ENCODE results near the gene HIP1. TPM values are rescaled to one million over a fixed set of nuclear protein-coding genes. Genes with fewer than 3 reads are reported as not detected.

HIP1 gene
- total and polyA plus RNA-seq, 4 donors, result 10.2 to 51.2 (median 28.6) TPM

- Histone ChIP-seq H3K4me1 (ENCODE audit: control insufficient read depth in 5 of 5, insufficient read depth in 5 of 5, low read length in 5 of 5) (peaks cover 0 to 13% (median 5%) of the 10 kb centered on the region in 5 donors), H3K36me3 (ENCODE audit: control insufficient read depth in 4 of 4, insufficient read depth in 4 of 4, low read length in 4 of 4) (peaks cover 0 to 4% (median 0%) of the 10 kb centered on the region in 4 donors), H3K27ac (ENCODE audit: low read depth in 1 of 2, low read length in 1 of 2) (peak overlapping the region in 1 of 2 donors; percentile 20), H3K9ac (ENCODE audit: insufficient read depth in 1 of 2, low read length in 2 of 2) (no peak overlapping the region), H3K9me3 (ENCODE audit: control insufficient read depth in 4 of 4, insufficient read depth in 3 of 4, low read length in 3 of 4) (peaks cover 0 to 5% (median under 1%) of the 10 kb centered on the region in 4 donors), H3K4me3 (no peak overlapping the region), H3K27me3 (ENCODE audit: control insufficient read depth in 3 of 3, insufficient read depth in 3 of 3, low read length in 2 of 3) (no peaks in the 10 kb centered on the region)
- 52 to 54% methylated on average over 9 of the region's 9 CpGs for WGBS, 2 donors
- peak; percentile 93 for TF ChIP-seq CTCF (IDR thresholded peaks at IDR 0.05; ENCODE audit: control extremely low read depth, extremely low read depth)
- DNase-seq, result peak; percentile 24 to 71 (median 34)
- peak; percentile 61 for ATAC-seq (ENCODE audit: insufficient read depth, low FRiP score)
These were observed 95.8 kb downstream of the HIP1 start for GRCh38 chr7:75642810-75643486.

- DNase-seq (no peak), ATAC-seq (ENCODE audit: insufficient read depth, low FRiP score) (no peak)
- Histone ChIP-seq H3K36me3 (ENCODE audit: control insufficient read depth in 4 of 4, insufficient read depth in 4 of 4, low read length in 4 of 4) (no peaks in the 10 kb centered on the region), H3K27me3 (ENCODE audit: control insufficient read depth in 3 of 3, insufficient read depth in 3 of 3, low read length in 2 of 3) (no peaks in the 10 kb centered on the region), H3K4me3 (no peak overlapping the region), H3K9me3 (ENCODE audit: control insufficient read depth in 4 of 4, insufficient read depth in 3 of 4, low read length in 3 of 4) (peaks cover 0 to 5% (median under 1%) of the 10 kb centered on the region in 4 donors), H3K4me1 (ENCODE audit: control insufficient read depth in 5 of 5, insufficient read depth in 5 of 5, low read length in 5 of 5) (peaks cover 0 to 15% (median 5%) of the 10 kb centered on the region in 5 donors), H3K9ac (ENCODE audit: insufficient read depth in 1 of 2, low read length in 2 of 2) (no peak overlapping the region), H3K27ac (ENCODE audit: low read depth in 1 of 2, low read length in 1 of 2) (peak overlapping the region in 1 of 2 donors; percentile 83)
- 75 to 78% methylated on average over 8 of the region's 8 CpGs for WGBS, 2 donors
- no peak for TF ChIP-seq CTCF (IDR thresholded peaks at IDR 0.05; ENCODE audit: control extremely low read depth, extremely low read depth)
These were observed 98.5 kb downstream of the HIP1 start for GRCh38 chr7:75640201-75640600.

GRCh38 chr7:75639886-75640190 lies 98.9 kb downstream of the HIP1 start:
- H3K4me1 ChIP-seq (ENCODE audit: control insufficient read depth in 5 of 5, insufficient read depth in 5 of 5, low read length in 5 of 5), result peaks cover 0 to 15% (median 5%) of the 10 kb centered on the region in 5 donors
- no peaks in the 10 kb centered on the region for H3K36me3 ChIP-seq (ENCODE audit: control insufficient read depth in 4 of 4, insufficient read depth in 4 of 4, low read length in 4 of 4)
- H3K27me3 ChIP-seq (ENCODE audit: control insufficient read depth in 3 of 3, insufficient read depth in 3 of 3, low read length in 2 of 3), result no peaks in the 10 kb centered on the region
- 7 to 13% methylated on average over 7 of the region's 7 CpGs for WGBS, 2 donors
- peaks cover 0 to 5% (median under 1%) of the 10 kb centered on the region in 4 donors for H3K9me3 ChIP-seq (ENCODE audit: control insufficient read depth in 4 of 4, insufficient read depth in 3 of 4, low read length in 3 of 4)
- H3K27ac ChIP-seq (ENCODE audit: low read depth in 1 of 2, low read length in 1 of 2), result peak overlapping the region in 1 of 2 donors; percentile 83
- peak overlapping the region in 1 of 2 donors; percentile 67 for H3K9ac ChIP-seq (ENCODE audit: insufficient read depth in 1 of 2, low read length in 2 of 2)
- DNase-seq, result peak in 2 of 3 donors; percentile 55 to 56
- peak overlapping the region; percentile 60 for H3K4me3 ChIP-seq
- ATAC-seq (ENCODE audit: insufficient read depth, low FRiP score), result no peak
- TF ChIP-seq CTCF (IDR thresholded peaks at IDR 0.05; ENCODE audit: control extremely low read depth, extremely low read depth), result no peak
